Activated CD8-positive, alpha-beta memory T cell treated with anti-CD3 and anti-CD28 coated beads, Interleukin-2, amount 50 U/mL, for 1 hour (primary cell): ENCODE data around the gene HBM.
"Not testable (repeated sequence)": the region's sequence is repeated elsewhere in the genome, so short reads cannot be mapped to it uniquely, and the experiment has no call there.

Source experiments
- DNase-seq: peaks from one replicate; pipeline ENCODE4 v3.0.0-alpha.2; 2020; ENCODE audit errors: extremely low read depth

Gene HBM

GRCh38 chr16:185213-185612, 19.4 kb downstream of the HBM start:
- DNase-seq, result no peak

DNA sequence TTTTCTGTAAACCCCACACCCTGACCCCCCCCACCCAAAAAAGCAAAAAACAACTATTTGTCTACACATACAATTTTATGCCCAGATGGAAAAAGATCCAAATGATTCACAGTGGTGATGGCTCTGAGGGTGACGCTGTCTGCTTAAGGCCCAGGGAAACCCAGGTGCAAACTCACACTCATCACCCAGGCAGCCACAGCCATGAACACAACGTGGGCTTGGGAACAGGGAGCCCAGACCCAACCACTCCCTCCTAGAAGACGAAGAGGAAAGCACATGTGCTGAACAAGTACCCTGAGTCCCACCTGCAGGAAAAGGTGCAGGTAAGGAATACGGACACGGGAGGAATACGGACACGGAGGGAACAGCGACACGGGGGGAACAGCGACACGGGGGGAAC, 19.9 kb downstream of the HBM start:
- DNase-seq, result no peak

DNA sequence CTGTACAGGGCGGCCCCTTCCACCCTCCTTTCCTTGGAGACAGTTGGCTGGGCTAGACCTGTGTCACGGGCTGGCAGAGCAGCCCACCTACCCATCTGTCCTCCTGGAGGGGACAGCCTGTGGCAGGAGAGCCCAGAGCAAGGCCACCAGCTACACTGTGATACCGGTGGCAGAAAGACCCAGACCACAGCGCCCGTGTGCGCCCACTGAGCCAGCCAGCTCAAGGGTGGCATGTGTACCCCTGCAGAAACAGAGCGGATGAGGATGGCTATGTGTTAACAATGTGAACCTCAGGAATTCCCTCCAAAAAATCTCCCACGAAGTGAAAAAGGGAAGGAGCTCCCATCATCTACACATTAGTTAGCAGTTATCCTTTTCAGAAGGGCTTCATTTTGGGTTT, 21.6 kb downstream of the HBM start:
- no peak for DNase-seq

DNA sequence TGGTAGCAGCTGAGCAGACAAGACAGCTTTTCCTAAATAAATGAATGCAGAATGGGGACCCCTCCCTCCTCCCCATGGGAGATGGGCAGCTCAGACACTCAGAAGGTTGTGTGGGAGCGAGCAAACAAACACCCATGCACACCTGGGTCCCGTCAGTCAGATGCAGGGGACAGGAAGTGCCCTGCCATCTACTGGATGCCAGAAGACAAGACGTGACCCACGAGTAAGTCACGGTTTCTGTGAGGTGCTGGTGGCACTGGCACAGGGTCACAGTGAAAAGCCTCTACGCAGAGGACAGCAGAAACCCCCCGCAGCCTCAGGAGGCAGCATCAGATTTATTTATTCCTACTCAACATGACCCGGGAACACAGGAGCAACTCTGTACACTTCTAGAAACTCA, 22.9 kb downstream of the HBM start:
- no peak for DNase-seq

DNA sequence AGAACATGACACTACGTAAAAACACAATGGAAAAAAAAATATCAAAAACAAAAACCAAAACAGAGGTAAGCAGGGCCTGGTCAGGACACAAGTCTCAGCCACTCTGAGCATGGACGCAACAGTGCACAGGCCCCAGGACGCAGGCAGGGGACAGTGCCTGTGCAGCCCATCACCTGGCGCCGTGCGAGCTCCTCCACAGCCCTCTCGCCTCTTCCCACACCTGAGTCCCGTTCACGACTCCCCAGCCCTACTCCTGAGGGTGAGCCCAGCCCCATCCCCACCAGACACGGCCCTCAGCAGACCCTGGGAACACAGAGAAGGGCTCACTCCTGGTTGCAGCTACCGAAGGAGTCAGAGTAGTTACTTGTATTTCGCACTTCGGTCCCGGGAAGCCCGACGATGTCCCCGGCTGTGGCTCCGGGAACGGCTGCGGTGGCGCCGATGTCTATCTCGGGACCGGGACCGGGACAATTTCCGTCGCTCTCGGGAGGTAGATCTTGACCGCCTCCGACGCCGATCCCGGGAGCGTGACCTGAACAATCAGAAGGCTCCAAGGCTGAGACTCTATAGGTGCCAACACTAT, 23.9 kb downstream of the HBM start:
- no peak for DNase-seq

GRCh38 chr16:191831-192230, 26.1 kb downstream of the HBM start:
- no peak for DNase-seq

DNA sequence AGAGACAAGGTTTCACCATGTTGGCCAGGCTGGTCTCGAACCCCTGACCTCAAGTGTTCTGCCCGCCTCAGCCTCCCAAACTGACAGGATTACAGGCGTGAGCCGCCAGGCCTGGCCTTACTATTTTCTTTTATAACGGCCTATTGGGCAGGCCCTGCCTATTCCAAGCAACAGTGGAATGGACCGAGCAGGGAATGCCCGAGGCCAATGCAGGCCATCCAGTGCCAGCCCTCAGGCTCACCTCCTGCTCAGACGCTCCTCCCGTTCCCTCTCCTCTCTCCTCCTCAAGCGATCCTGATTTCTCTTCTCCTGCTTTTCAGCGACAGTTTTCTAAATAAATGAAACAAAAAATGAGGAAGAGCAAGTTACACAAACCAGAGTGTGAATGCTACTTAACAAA, 26.9 kb downstream of the HBM start:
- DNase-seq, result no peak

- no peak for DNase-seq
Measured at GRCh38 chr16:193441-193840, 27.7 kb downstream of the HBM start.

GRCh38 chr16:194516-194915, 28.7 kb downstream of the HBM start:
- no peak for DNase-seq

- DNase-seq, result no peak
Measured at GRCh38 chr16:200388-200787, 34.6 kb downstream of the HBM start.

GRCh38 chr16:203246-203645, 37.5 kb downstream of the HBM start:
- DNase-seq, result no peak

DNA sequence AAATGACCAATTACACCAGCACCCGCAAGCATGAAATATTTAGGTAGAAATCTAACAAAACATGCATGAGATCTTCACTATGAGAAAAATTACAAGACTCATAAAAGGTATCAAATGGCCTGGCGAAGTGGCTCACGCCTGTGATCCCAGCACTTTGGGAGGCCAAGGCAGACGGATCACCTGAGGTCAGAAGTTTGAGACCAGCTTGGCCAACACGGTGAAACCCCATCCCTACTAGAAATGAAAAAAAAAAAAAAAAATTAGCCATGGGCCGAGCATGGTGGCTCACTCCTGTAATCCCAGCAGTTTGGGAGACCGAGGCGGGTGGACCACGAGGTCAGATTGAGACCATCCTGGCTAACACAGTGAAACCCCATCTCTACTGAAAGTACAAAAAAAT, 38.3 kb downstream of the HBM start:
- not testable (repeated sequence) for DNase-seq

GRCh38 chr16:209359-209758, 43.6 kb downstream of the HBM start:
- not testable (repeated sequence) for DNase-seq

DNA sequence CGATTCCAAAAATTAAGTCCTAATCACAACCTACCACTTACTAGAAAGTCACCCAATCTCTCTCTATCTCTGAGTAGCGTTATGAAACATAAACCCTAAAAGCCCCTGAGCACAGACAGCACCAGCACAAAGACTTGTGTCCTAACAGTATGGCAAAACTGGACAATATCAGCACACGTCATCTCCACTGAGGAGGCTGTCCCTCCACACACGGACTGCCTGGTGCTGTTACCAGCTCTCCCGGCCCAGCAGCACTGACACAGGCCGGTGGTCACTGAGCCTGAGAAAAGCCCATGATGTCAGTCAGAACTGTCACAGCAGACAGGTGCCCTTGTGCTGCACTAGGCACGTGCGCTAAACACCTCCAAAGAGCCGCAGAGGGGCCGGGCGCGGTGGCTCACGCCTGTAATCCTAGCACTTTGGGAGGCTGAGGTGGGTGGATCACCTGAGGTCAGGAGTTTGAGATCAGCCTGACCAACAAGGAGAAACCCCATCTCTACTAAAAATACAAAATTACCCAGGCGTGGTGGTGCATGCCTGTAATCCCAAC, 45.9 kb downstream of the HBM start:
- not testable (repeated sequence) for DNase-seq

GRCh38 chr16:212999-213398, 47.2 kb downstream of the HBM start:
- DNase-seq, result no peak
